ENCODE results near the gene SMOC2. TPM values are rescaled to one million over a fixed set of nuclear protein-coding genes. Genes with fewer than 3 reads are reported as not detected.

The SMOC2 gene
- polyA plus RNA-seq, 1 of the 3 experiments (the other 2 are of a cell fraction): not detected

DNA sequence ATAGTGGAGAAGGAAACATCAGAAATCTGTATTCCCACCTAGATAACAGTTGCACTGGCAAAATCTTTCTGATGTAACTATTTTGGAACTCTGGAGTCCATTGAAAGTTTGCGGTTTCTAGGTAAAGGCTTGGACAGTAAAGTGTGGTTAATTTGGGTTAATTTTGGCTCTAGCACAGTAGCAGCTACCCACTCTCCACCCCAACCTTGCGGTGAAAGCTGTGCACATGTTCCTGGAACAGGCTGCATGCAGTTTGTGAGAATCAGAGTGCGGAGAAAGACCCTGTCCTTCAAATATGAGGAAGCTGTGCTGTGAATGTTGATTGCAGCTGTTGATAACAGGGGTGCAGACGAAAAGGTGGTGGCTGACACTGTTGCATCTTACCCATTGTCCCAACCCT is 38.4 kb downstream of the SMOC2 start:
- H3K4me2 ChIP-seq: no peak overlapping the region
- H2AFZ ChIP-seq (ENCODE audit: low read depth): no peak overlapping the region
- no peaks in the 10 kb centered on the region for H3F3A ChIP-seq (replicated peaks; ENCODE audit: insufficient read depth)
- H3K9me3 ChIP-seq: peaks cover 3% of the 10 kb centered on the region; the same call in 1 of the 2 replicates
- H3K36me3 ChIP-seq (replicated peaks in 1 of 2; ENCODE audit: control insufficient read depth in 1 of 2, insufficient read depth in 2 of 2, low read length in 1 of 2): no peaks in the 10 kb centered on the region
- H3K27me3 ChIP-seq (ENCODE audit: insufficient read depth): no peaks in the 10 kb centered on the region
- H3K9me2 ChIP-seq: no peaks in the 10 kb centered on the region
- no peaks in the 10 kb centered on the region for H3K79me2 ChIP-seq (ENCODE audit: insufficient read depth)
- POLR2A ChIA-PET: no interaction called here
- H3K27ac ChIP-seq (ENCODE audit: low read depth in 2 of 2, low read length in 1 of 2): no peak overlapping the region
- H4K20me1 ChIP-seq (ENCODE audit: insufficient read depth): no peaks in the 10 kb centered on the region
- H3K4me1 ChIP-seq (ENCODE audit: control insufficient read depth in 1 of 2, insufficient read depth in 2 of 2, low read depth in 1 of 2, low read length in 1 of 2): no peaks in the 10 kb centered on the region
- no peak for DNase-seq
- CTCF ChIA-PET: no interaction called here
- 28% methylated on average over 4 of the region's 4 CpGs for WGBS (ENCODE audit: low lambda C conversion rate)
- no peak for TF ChIP-seq CHD2 (IDR thresholded peaks at IDR 0.05; ENCODE audit: low read length, partially characterized antibody)
- TF ChIP-seq TAF1 (IDR thresholded peaks at IDR 0.05; ENCODE audit: borderline replicate concordance, low read depth, low read length): no peak
- no peak for TF ChIP-seq GABPA (IDR thresholded peaks at IDR 0.05; ENCODE audit: low read depth)
- TF ChIP-seq YY1 (IDR thresholded peaks at IDR 0.05; ENCODE audit: low read depth): no peak
- TF ChIP-seq NRF1 (IDR thresholded peaks at IDR 0.05; ENCODE audit: low read depth, low read length): no peak
- TF ChIP-seq, protein P1, sequence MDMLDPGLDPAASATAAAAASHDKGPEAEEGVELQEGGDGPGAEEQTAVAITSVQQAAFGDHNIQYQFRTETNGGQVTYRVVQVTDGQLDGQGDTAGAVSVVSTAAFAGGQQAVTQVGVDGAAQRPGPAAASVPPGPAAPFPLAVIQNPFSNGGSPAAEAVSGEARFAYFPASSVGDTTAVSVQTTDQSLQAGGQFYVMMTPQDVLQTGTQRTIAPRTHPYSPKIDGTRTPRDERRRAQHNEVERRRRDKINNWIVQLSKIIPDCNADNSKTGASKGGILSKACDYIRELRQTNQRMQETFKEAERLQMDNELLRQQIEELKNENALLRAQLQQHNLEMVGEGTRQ (IDR thresholded peaks at IDR 0.05; ENCODE audit: borderline replicate concordance, low read depth, low read length): no peak
- no peak for TF ChIP-seq EZH2phosphoT487 (IDR thresholded peaks at IDR 0.05; ENCODE audit: borderline replicate concordance, low read depth)
- TF ChIP-seq TEAD4 (IDR thresholded peaks at IDR 0.05; ENCODE audit: borderline replicate concordance, insufficient read depth): no peak
- no peak for TF ChIP-seq SIN3A (IDR thresholded peaks at IDR 0.05; ENCODE audit: borderline replicate concordance, low read depth, low read length)
- no peak for TF ChIP-seq TCF12 (IDR thresholded peaks at IDR 0.05)
- no peak for TF ChIP-seq PBX3 (IDR thresholded peaks at IDR 0.05)
- H3K4me3 ChIP-seq (ENCODE audit: low read depth in 2 of 2, low read length in 1 of 2): no peak overlapping the region
- no peak overlapping the region for H3K9ac ChIP-seq

DNA sequence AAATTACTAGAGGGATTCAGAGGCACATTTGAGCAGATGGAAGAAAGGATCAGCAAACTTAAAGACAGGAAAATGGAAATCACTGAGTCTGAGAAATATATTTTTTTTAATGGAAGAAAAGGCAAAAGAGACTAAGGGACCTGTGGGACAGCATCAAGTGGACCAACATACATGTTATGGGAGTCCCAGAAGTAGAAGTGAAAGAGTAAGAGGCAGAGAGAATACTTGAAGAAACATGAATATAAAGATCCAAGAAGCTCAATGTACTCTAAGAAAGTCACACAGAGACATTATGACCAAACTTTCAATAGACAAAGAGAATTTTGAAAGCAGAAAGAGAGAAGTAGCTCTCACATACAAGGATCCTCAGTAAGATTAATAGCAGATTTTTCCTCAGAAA is 39.5 kb downstream of the SMOC2 start:
- Histone ChIP-seq H3K9me2 (no peaks in the 10 kb centered on the region), H2AFZ (ENCODE audit: low read depth) (no peak overlapping the region), H3K4me3 (ENCODE audit: low read depth in 2 of 2, low read length in 1 of 2) (no peak overlapping the region), H3K9me3 (peaks cover 3% of the 10 kb centered on the region; the same call in 1 of the 2 replicates), H3K9ac (no peak overlapping the region), H3K4me2 (no peak overlapping the region), H4K20me1 (ENCODE audit: insufficient read depth) (no peaks in the 10 kb centered on the region), H3K79me2 (ENCODE audit: insufficient read depth) (no peaks in the 10 kb centered on the region), H3K4me1 (ENCODE audit: control insufficient read depth in 1 of 2, insufficient read depth in 2 of 2, low read depth in 1 of 2, low read length in 1 of 2) (no peaks in the 10 kb centered on the region), H3K27ac (ENCODE audit: low read depth in 2 of 2, low read length in 1 of 2) (no peak overlapping the region), H3F3A (replicated peaks; ENCODE audit: insufficient read depth) (no peaks in the 10 kb centered on the region), H3K36me3 (replicated peaks in 1 of 2; ENCODE audit: control insufficient read depth in 1 of 2, insufficient read depth in 2 of 2, low read length in 1 of 2) (no peaks in the 10 kb centered on the region), H3K27me3 (ENCODE audit: insufficient read depth) (no peaks in the 10 kb centered on the region)
- TF ChIP-seq NFIC (IDR thresholded peaks at IDR 0.05; ENCODE audit: borderline replicate concordance) (no peak), MEF2A (IDR thresholded peaks at IDR 0.05; ENCODE audit: borderline replicate concordance, low read depth) (no peak), SMC3 (IDR thresholded peaks at IDR 0.05; ENCODE audit: low read depth, low read length) (no peak), ELF1 (IDR thresholded peaks at IDR 0.05) (no peak), RAD21 (IDR thresholded peaks at IDR 0.05; ENCODE audit: low read length) (no peak), YY1 (IDR thresholded peaks at IDR 0.05; ENCODE audit: low read depth) (no peak), SIN3A (IDR thresholded peaks at IDR 0.05; ENCODE audit: borderline replicate concordance, low read depth, low read length) (no peak), FOXM1 (IDR thresholded peaks at IDR 0.05; ENCODE audit: low read depth) (no peak), MXI1 (IDR thresholded peaks at IDR 0.05; ENCODE audit: low read depth, low read length) (no peak), TEAD4 (IDR thresholded peaks at IDR 0.05; ENCODE audit: borderline replicate concordance, insufficient read depth) (no peak), FOSL2 (IDR thresholded peaks at IDR 0.05; ENCODE audit: borderline replicate concordance, low read depth) (no peak)
- TF ChIP-seq, protein P2, sequence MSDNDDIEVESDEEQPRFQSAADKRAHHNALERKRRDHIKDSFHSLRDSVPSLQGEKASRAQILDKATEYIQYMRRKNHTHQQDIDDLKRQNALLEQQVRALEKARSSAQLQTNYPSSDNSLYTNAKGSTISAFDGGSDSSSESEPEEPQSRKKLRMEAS (IDR thresholded peaks at IDR 0.05; ENCODE audit: low read depth): no peak
- TF ChIP-seq, protein P3, sequence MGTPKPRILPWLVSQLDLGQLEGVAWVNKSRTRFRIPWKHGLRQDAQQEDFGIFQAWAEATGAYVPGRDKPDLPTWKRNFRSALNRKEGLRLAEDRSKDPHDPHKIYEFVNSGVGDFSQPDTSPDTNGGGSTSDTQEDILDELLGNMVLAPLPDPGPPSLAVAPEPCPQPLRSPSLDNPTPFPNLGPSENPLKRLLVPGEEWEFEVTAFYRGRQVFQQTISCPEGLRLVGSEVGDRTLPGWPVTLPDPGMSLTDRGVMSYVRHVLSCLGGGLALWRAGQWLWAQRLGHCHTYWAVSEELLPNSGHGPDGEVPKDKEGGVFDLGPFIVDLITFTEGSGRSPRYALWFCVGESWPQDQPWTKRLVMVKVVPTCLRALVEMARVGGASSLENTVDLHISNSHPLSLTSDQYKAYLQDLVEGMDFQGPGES (IDR thresholded peaks at IDR 0.05; ENCODE audit: low read depth, low read length): no peak
- POLR2A ChIA-PET: no interaction called here
- DNase-seq: no peak
- CTCF ChIA-PET: no interaction called here
